Activated gamma-delta T cell treated with Interleukin-2 at 50 U/mL for 16 hours (primary cell): ENCODE measurements around the gene ZNF776.
"Not testable (repeated sequence)": the region's sequence is repeated elsewhere in the genome, so short reads cannot be mapped to it uniquely, and the experiment has no call there.

Experiments used
- DNase-seq: peaks from one replicate; pipeline ENCODE4 v3.0.0-alpha.2; 2020

ZNF776 gene

DNA sequence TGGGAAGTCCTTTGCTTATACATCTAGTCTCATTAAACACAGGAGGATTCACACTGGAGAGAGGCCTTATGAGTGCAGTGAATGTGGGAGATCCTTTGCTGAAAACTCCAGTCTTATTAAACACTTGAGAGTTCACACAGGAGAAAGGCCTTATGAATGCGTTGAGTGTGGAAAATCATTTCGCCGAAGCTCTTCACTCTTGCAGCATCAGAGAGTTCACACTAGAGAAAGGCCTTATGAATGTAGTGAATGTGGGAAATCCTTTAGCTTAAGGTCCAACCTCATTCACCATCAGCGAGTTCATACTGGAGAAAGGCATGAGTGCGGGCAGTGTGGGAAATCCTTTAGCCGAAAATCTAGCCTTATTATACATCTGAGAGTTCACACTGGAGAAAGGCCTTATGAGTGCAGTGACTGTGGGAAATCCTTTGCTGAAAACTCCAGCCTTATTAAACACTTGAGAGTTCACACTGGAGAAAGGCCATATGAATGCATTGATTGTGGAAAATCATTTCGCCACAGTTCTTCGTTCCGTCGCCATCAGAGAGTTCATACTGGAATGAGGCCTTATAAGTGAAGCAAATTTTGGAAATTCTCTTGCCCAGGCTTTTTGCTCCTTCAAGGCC is 32.7 kb downstream of the ZNF776 start:
- no peak for DNase-seq

- no peak for DNase-seq
Observed at GRCh38 chr19:57786286-57786685, 39.7 kb downstream of the ZNF776 start.

DNA sequence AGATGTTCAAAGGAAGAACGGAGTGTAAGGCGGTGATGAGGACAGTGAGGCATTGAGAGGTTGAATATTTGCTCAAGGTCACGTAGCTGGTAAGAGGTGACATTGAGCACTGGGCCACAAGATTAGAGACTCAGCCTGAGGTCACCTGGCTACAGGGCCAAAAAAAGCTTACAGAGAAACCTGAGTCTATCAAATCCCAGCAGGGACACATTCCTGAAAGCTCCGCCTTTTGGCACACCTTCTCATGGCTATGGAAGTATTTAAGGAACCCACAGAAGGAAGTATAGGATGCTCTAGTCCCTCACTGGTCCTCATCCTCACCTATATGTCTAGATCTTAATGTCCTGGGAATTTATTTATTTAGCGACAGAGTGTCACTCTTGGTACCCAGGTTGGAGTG is 40.3 kb downstream of the ZNF776 start:
- no peak for DNase-seq

DNA sequence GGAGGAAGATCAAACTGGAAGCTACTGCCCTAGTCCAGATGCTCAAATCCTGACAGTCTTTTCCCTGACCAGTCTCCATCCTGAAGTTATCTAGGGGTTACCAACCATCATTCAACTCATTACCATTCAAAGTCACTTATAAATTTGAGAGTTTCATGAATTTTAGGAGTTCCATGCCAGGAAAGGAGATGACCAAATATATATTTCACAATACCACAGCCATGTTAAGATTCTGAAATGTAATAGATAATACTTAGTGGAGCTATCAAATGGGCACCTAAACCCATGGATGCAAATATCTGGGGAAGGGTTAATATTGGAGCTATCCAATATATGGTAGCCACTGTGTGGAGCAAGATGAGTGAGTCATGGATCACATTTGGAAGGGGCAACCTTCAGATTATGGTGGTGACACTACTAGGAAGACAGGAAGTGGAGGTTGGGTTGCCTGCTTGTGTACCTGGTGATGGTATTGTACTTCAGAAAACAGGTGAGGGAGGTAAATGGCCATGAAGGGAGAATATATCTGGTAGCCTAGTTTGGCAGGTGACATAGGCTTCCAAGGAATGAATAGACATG is 41.6 kb downstream of the ZNF776 start:
- no peak for DNase-seq

DNA sequence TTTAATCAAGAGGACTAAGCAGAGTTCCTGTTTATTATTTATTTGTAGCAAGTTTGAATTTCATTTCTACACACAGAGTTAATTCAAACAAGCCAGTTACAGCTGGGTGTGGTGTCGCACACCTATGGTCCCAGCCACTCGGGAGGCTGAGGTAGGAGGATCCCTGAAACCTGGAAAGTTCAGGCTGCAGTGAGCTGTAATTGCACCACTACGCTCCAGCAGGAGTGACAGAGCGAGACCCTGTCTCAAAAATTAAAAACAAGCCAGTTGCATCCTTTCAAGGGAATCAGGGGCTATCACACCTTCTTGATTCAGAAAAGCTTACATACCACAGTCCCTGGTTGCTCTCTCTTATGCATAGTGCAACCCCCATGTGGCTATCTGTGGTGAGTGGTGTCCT is 42.7 kb downstream of the ZNF776 start:
- no peak for DNase-seq

DNA sequence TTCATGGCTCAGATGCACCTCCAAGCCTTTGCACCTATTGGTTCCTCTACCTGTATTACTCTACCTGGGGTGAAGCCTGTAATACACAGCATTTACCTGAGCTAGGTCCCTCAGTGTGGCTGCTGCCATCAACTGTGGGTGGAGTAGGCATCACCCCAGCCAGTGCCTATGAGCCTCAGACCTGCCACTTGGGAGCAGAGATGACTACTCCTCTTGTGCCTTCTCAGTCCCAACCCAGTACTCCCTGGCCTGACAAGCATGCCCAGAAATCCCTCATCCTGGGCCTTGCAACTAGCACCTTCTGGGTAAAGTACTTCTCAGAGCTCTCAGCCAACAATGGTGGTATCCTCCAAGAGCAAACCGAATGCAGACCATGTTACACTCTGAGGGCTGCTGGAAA is 50.0 kb downstream of the ZNF776 start:
- not testable (repeated sequence) for DNase-seq

- no peak for DNase-seq
Observed at GRCh38 chr19:57800696-57801095, 54.1 kb downstream of the ZNF776 start.

- DNase-seq = no peak
Observed at GRCh38 chr19:57802269-57802668, 55.7 kb downstream of the ZNF776 start.

DNA sequence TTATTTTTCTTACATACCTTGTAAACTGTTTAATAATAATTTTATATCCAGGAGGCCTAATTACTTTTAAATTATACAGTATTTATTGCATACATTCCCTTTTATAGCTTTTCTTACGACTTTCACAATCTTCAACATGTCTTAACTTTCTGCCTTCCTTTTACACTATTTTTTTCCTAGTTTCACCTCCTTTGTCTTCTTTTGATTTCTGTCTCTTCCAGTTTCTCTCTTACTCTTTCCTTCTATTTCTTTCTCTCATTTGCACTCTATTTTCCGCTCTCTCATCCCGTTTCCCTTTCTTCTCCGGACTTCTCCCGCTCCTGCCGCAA is 56.6 kb downstream of the ZNF776 start:
- no peak for DNase-seq

- no peak for DNase-seq
Observed at GRCh38 chr19:57803594-57804325, 57.1 kb downstream of the ZNF776 start.

DNA sequence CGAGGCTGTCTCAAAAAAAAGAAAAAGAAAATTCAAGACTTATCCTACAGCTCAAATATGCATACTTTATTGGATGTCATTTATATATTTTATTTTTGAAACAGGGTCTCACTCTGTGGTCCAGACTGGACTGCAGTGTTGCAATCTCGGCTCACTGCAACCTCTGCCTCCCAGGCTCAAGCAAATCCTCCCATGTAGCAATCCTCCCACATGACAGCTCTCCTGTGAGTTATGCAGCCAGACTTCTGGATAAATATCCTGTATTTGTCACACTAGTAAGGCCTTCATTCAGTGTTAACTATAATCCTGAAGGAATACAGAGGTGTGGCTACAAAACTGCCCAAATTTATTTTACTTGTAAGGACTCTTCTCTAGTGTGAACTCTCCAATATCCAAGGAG is 60.9 kb downstream of the ZNF776 start:
- DNase-seq = no peak
